Measurements from ENCODE around the gene MPZL1.

DNA sequence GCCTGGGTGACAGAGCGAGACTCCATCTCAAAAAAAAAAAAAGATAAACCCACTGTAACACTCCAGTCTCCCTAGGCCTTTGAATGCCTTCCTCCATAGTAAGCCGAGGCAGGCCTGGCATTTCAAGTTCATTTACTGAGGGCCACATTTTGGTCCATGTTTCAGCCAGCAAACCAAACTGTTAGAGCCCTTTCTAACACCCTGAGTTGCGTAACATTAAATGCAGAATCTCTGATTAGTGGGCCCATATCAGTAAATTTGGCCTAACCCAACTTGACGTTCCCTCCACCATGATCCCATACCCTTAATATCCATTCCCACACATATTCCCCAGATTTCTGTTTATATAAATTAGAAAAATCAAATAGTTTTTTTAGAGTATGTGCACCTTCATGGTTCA, 12.4 kb downstream of the MPZL1 start:
- TF ChIP-seq POLR2AphosphoS5 (IDR thresholded peaks at IDR 0.05), result no peak
- no peak for TF ChIP-seq EP300 (IDR thresholded peaks at IDR 0.05)
- TF ChIP-seq POLR2A (IDR thresholded peaks at IDR 0.05), result no peak
